ENCODE results near the gene KRTAP29-1. TPM values are rescaled to one million over a fixed set of nuclear protein-coding genes. Genes with fewer than 3 reads are reported as not detected.

Gene KRTAP29-1
- polyA plus RNA-seq, 3 donors, result not detected

DNA sequence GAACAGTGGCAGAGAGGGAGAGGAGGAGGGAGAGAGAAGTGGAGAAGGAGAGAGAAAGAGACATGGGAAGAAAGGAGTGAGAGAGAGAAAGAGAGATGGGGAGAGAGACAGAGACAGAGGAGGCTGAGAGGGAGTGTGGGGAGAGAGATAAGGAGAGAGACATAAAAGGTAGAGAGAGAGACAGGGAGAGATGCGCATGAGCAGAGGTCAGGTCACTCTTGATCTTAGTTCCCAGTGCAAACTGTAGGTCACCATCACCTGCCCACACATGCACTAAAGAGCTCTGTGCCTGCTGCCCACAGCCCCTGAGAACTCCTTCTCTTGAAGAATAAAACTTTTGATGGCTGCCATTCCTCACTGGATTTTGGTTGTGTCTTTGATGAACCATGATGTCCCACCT lies 33.1 kb upstream of the KRTAP29-1 start:
- Histone ChIP-seq H3K27me3 (ENCODE audit: control insufficient read depth in 2 of 2, insufficient read depth in 2 of 2, low read length in 2 of 2) (no peaks in the 10 kb centered on the region), H3K36me3 (replicated peaks in 1 of 2; ENCODE audit: control insufficient read depth in 1 of 2, insufficient read depth in 2 of 2, low read length in 2 of 2) (no peaks in the 10 kb centered on the region), H3K9ac (ENCODE audit: insufficient read depth, low read length, poor library complexity, severe bottlenecking) (no peak overlapping the region), H3K4me1 (ENCODE audit: control insufficient read depth in 1 of 2, insufficient read depth in 2 of 2, low read length in 2 of 2) (peaks cover 22 to 33% of the 10 kb centered on the region in 2 donors), H2AFZ (ENCODE audit: insufficient read depth, low read depth, low read length, poor library complexity, severe bottlenecking) (no peak overlapping the region), H4K20me1 (ENCODE audit: insufficient read depth, low read length) (no peaks in the 10 kb centered on the region), H3K4me2 (replicated peaks; ENCODE audit: extremely low read depth, low read length, poor library complexity, severe bottlenecking) (no peak overlapping the region), H3K4me3 (replicated peaks in 1 of 3; ENCODE audit: low read depth in 2 of 3, low read length in 3 of 3) (no peak overlapping the region), H3K79me2 (ENCODE audit: insufficient read depth, low read length) (no peaks in the 10 kb centered on the region), H3K9me3 (replicated peaks in 1 of 2; ENCODE audit: control insufficient read depth in 1 of 2, insufficient read depth in 1 of 2, low read length in 2 of 2) (no peaks in the 10 kb centered on the region), H3K27ac (ENCODE audit: low read depth in 1 of 2, low read length in 2 of 2) (no peak overlapping the region)
- TF ChIP-seq, protein P1, sequence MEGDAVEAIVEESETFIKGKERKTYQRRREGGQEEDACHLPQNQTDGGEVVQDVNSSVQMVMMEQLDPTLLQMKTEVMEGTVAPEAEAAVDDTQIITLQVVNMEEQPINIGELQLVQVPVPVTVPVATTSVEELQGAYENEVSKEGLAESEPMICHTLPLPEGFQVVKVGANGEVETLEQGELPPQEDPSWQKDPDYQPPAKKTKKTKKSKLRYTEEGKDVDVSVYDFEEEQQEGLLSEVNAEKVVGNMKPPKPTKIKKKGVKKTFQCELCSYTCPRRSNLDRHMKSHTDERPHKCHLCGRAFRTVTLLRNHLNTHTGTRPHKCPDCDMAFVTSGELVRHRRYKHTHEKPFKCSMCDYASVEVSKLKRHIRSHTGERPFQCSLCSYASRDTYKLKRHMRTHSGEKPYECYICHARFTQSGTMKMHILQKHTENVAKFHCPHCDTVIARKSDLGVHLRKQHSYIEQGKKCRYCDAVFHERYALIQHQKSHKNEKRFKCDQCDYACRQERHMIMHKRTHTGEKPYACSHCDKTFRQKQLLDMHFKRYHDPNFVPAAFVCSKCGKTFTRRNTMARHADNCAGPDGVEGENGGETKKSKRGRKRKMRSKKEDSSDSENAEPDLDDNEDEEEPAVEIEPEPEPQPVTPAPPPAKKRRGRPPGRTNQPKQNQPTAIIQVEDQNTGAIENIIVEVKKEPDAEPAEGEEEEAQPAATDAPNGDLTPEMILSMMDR (IDR thresholded peaks at IDR 0.05), result no peak
- WGBS (ENCODE audit: insufficient coverage), result no CpG with 5 or more reads among the region's 1 CpG
- no peak for DNase-seq
- H3K27ac Mint-ChIP-seq, result peak overlapping the region in 1 of 7 donors; percentile 66
- H3K4me1 Mint-ChIP-seq, result peaks cover 28% of the 10 kb centered on the region
- H3K4me3 Mint-ChIP-seq, result no peak overlapping the region
- H3K36me3 Mint-ChIP-seq, result no peaks in the 10 kb centered on the region
- intact Hi-C loops (cut with micrococcal nuclease), result no loop called here
- peaks cover 0 to 2% (median 0%) of the 10 kb centered on the region in 7 donors for H3K9me3 Mint-ChIP-seq
- H3K27me3 Mint-ChIP-seq (ENCODE audit: low read depth in 3 of 3), result peaks cover 2 to 7% (median 3%) of the 10 kb centered on the region in 3 donors

DNA sequence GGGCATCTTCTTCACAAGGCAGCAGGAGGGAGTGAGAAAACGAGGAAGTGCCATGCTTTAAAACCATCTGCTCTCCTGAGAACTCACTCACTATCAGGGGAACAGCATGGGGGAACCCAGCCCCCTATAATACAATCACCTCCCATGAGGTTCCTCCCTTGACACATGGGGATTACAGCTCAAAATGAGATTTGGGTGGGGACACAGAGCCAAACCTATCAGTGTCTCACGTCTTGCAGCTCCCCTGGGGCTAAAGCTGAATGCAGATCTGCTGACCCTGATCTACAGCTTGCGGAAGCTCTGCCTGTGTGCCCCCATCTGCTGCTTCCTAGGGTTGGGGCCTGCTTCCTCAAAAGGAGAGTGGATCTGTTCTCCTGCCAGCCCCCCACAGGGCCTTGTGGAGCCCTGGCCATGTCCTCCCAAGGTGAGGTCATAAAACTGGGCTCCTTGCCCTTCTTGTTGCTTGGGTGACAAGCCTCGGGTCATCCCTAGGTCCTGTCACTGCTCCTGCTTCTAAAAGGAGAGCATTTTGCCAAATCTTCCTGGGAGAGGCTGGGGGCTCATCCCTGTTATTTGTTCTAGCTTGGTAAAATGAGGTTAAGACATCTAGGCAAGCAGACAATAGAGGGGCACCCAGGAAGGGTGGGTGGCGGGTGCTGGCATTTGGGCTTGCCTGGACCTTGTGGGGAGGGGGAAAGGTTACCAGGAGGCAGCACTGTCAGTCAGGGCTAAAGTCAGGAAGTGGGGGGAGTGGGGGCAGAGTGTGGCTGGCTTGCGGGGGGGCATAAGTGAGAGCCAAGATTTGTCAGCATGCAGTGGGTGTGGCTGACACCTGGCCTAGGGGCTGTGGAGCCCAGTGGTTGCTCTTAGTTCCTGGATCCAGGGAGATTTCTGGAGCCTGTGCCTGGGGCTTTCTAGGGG lies 32.0 kb upstream of the KRTAP29-1 start:
- TF ChIP-seq, protein P1 (IDR thresholded peaks at IDR 0.05), result no peak
- intact Hi-C loops (cut with micrococcal nuclease), result no loop called here
- no peak for DNase-seq
- Mint-ChIP-seq H3K4me1 (peaks cover 17% of the 10 kb centered on the region), H3K27ac (peak overlapping the region in 2 of 7 donors; percentile 6 to 70), H3K4me3 (no peak overlapping the region), H3K27me3 (ENCODE audit: low read depth in 3 of 3) (peaks cover 2 to 7% (median 3%) of the 10 kb centered on the region in 3 donors), H3K36me3 (no peaks in the 10 kb centered on the region), H3K9me3 (peaks cover 0 to 2% (median 0%) of the 10 kb centered on the region in 7 donors)
- 83% methylated on average over 5 of the region's 6 CpGs for WGBS (ENCODE audit: insufficient coverage)
- Histone ChIP-seq H3K4me2 (replicated peaks; ENCODE audit: extremely low read depth, low read length, poor library complexity, severe bottlenecking) (no peak overlapping the region), H3K4me3 (replicated peaks in 1 of 3; ENCODE audit: low read depth in 2 of 3, low read length in 3 of 3) (no peak overlapping the region), H2AFZ (ENCODE audit: insufficient read depth, low read depth, low read length, poor library complexity, severe bottlenecking) (no peak overlapping the region), H3K27ac (ENCODE audit: low read depth in 1 of 2, low read length in 2 of 2) (no peak overlapping the region), H4K20me1 (ENCODE audit: insufficient read depth, low read length) (no peaks in the 10 kb centered on the region), H3K4me1 (ENCODE audit: control insufficient read depth in 1 of 2, insufficient read depth in 2 of 2, low read length in 2 of 2) (peaks cover 11 to 22% of the 10 kb centered on the region in 2 donors), H3K9ac (ENCODE audit: insufficient read depth, low read length, poor library complexity, severe bottlenecking) (no peak overlapping the region), H3K9me3 (replicated peaks in 1 of 2; ENCODE audit: control insufficient read depth in 1 of 2, insufficient read depth in 1 of 2, low read length in 2 of 2) (no peaks in the 10 kb centered on the region), H3K79me2 (ENCODE audit: insufficient read depth, low read length) (no peaks in the 10 kb centered on the region), H3K27me3 (ENCODE audit: control insufficient read depth in 2 of 2, insufficient read depth in 2 of 2, low read length in 2 of 2) (no peaks in the 10 kb centered on the region), H3K36me3 (replicated peaks in 1 of 2; ENCODE audit: control insufficient read depth in 1 of 2, insufficient read depth in 2 of 2, low read length in 2 of 2) (no peaks in the 10 kb centered on the region)
